H7 (cell line): ENCODE measurements around the gene MYBPHL. TPM values are rescaled to one million over a fixed set of nuclear protein-coding genes. Genes with fewer than 3 reads are reported as not detected.

Experiments used
- DNase-seq: peaks from one replicate; pipeline ENCODE4 v3.0.0; 2012
- H3K27me3 ChIP-seq: 2 replicates; pipeline ENCODE4 v1.6.0; 2011; ENCODE audit warnings: mild to moderate bottlenecking, low read length; ENCODE audit not compliant: control insufficient read depth, insufficient read depth
- H3K36me3 ChIP-seq: replicated peaks from 2 replicates; pipeline ENCODE4 v1.5.1; 2011; ENCODE audit warnings: low read length; ENCODE audit not compliant: control insufficient read depth, insufficient read depth
- H3K4me3 ChIP-seq: 2 replicates; pipeline ENCODE4 v1.5.1; 2011; ENCODE audit warnings: low read depth, mild to moderate bottlenecking, control low read depth, low read length, moderate library complexity; ENCODE audit not compliant: insufficient read depth
- total RNA-seq: library from RNA; depleted of rRNA; stranded (reverse); fragments of >200 nt; shearing (Covaris generic); gene quantifications from 2 replicates; pipeline ENCODE4 v1.2.3, GENCODE V29; 2014

Gene MYBPHL
- total RNA-seq, 1 experiment from 2014 or later = not detected

GRCh38 chr1:109268431-109269211 lies 38.2 kb downstream of the MYBPHL start:
- peaks cover 6% of the 10 kb centered on the region for H3K36me3 ChIP-seq
- H3K27me3 ChIP-seq = no peaks in the 10 kb centered on the region
- peak; percentile 45 for DNase-seq
- H3K4me3 ChIP-seq = no peak overlapping the region

GRCh38 chr1:109267743-109268300 lies 39.0 kb downstream of the MYBPHL start:
- no peaks in the 10 kb centered on the region for H3K27me3 ChIP-seq
- DNase-seq = no peak
- H3K4me3 ChIP-seq = no peak overlapping the region
- peaks cover 6% of the 10 kb centered on the region for H3K36me3 ChIP-seq

- no peak for DNase-seq
- H3K4me3 ChIP-seq = no peak overlapping the region
- H3K27me3 ChIP-seq = no peaks in the 10 kb centered on the region
- H3K36me3 ChIP-seq = peaks cover 6% of the 10 kb centered on the region
These were observed 39.8 kb downstream of the MYBPHL start for GRCh38 chr1:109266965-109267364.

GRCh38 chr1:109265741-109266330 lies 41.0 kb downstream of the MYBPHL start:
- peaks cover 6% of the 10 kb centered on the region for H3K36me3 ChIP-seq
- H3K27me3 ChIP-seq = no peaks in the 10 kb centered on the region
- DNase-seq = no peak
- no peak overlapping the region for H3K4me3 ChIP-seq

GRCh38 chr1:109265016-109265415 lies 41.8 kb downstream of the MYBPHL start:
- DNase-seq = no peak
- no peak overlapping the region for H3K4me3 ChIP-seq
- peaks cover 6% of the 10 kb centered on the region for H3K36me3 ChIP-seq
- H3K27me3 ChIP-seq = no peaks in the 10 kb centered on the region

GRCh38 chr1:109264379-109264755 lies 42.4 kb downstream of the MYBPHL start:
- no peak for DNase-seq
- H3K4me3 ChIP-seq = no peak overlapping the region
- peaks cover 6% of the 10 kb centered on the region for H3K36me3 ChIP-seq

GRCh38 chr1:109263597-109264378 lies 43.0 kb downstream of the MYBPHL start:
- H3K4me3 ChIP-seq = no peak overlapping the region
- H3K27me3 ChIP-seq = no peaks in the 10 kb centered on the region
- peaks cover 6% of the 10 kb centered on the region for H3K36me3 ChIP-seq
- DNase-seq = peak; percentile 99

More at GRCh38 chr1:109264379-109264755, 42.4 kb downstream of the MYBPHL start:
- H3K27me3 ChIP-seq = no peaks in the 10 kb centered on the region

- Histone ChIP-seq H3K36me3 (peaks cover 6% of the 10 kb centered on the region), H3K27me3 (no peaks in the 10 kb centered on the region), H3K4me3 (no peak overlapping the region)
- DNase-seq = no peak
These were observed 43.6 kb downstream of the MYBPHL start for GRCh38 chr1:109263234-109263596.

GRCh38 chr1:109262231-109263055 lies 44.4 kb downstream of the MYBPHL start:
- Histone ChIP-seq H3K36me3 (peaks cover 6% of the 10 kb centered on the region), H3K27me3 (no peaks in the 10 kb centered on the region), H3K4me3 (no peak overlapping the region)
- no peak for DNase-seq

GRCh38 chr1:109261578-109261977 lies 45.2 kb downstream of the MYBPHL start:
- DNase-seq = no peak
- Histone ChIP-seq H3K4me3 (no peak overlapping the region), H3K36me3 (peaks cover 6% of the 10 kb centered on the region), H3K27me3 (no peaks in the 10 kb centered on the region)

- peaks cover 6% of the 10 kb centered on the region for H3K36me3 ChIP-seq
- no peaks in the 10 kb centered on the region for H3K27me3 ChIP-seq
- no peak overlapping the region for H3K4me3 ChIP-seq
- no peak for DNase-seq
These were observed 45.8 kb downstream of the MYBPHL start for GRCh38 chr1:109261006-109261405.

GRCh38 chr1:109259674-109260557 lies 46.9 kb downstream of the MYBPHL start:
- Histone ChIP-seq H3K36me3 (peaks cover 5% of the 10 kb centered on the region), H3K4me3 (no peak overlapping the region), H3K27me3 (no peaks in the 10 kb centered on the region)
- DNase-seq = peak; percentile 86
